GM12878 (cell line): ENCODE measurements around the gene CTNNBL1. TPM values are rescaled to one million over a fixed set of nuclear protein-coding genes. Genes with fewer than 3 reads are reported as not detected.

Experiments
- ATAC-seq: fragments of 200-7000 bp; cut with Tn5 transposase; 3 replicates; pipeline ENCODE4 v1.9.1; 2020; ENCODE audit warnings: mild to moderate bottlenecking, moderate library complexity
- BruUV-seq: library from RNA; stranded (reverse); fragments of 400-500 nt; replicated peaks from 2 replicates; lab custom pipeline; 2021; lab: Mats Ljungman, UMichigan
- CTCF ChIA-PET: fragments of 300-600 bp; sonication (Branson Sonifier 250); formaldehyde crosslinking; extraction: SDS; loops from one replicate; lab custom pipeline; 2021; ENCODE audit warnings: inconsistent platforms; lab: Yijun Ruan, JAX
- POLR2A ChIA-PET: fragments of 350-600 bp; formaldehyde crosslinking; extraction: SDS; loops from one replicate; lab custom pipeline; 2021; ENCODE audit warnings: inconsistent platforms; lab: Charles Lee
- RAD21 ChIA-PET: fragments of 300-600 bp; sonication (Branson Sonifier 250); formaldehyde crosslinking; loops from one replicate; lab custom pipeline; 2023; ENCODE audit warnings: antibody characterized with exemption; ENCODE audit not compliant: unreplicated experiment; lab: Charles Lee
- SMC1A ChIA-PET: fragments of 300-600 bp; sonication (Branson Sonifier 250); formaldehyde crosslinking; loops from one replicate; lab custom pipeline; 2023; ENCODE audit not compliant: unreplicated experiment, uncharacterized antibody; lab: Charles Lee
- DNase-seq: peaks from one replicate; pipeline ENCODE4 v3.0.0-alpha.2; 2011; ENCODE audit warnings: low read depth, low spot score
- FAIRE-seq: peaks from 3 replicates; lab custom pipeline; 2011; peaks lifted over from hg19 to GRCh38; lab: Jason Lieb, UNC
- H2AFZ ChIP-seq: 2 replicates; pipeline ENCODE4 v1.6.0; 2011; ENCODE audit warnings: low read depth, low read length, control low read depth; ENCODE audit not compliant: control insufficient read depth
- H3K27ac ChIP-seq: 2 replicates; pipeline ENCODE4 v1.5.1; 2011; ENCODE audit warnings: control low read depth; ENCODE audit not compliant: control insufficient read depth, insufficient read depth
- H3K27me3 ChIP-seq, 2 experiments: replicated peaks in 1 of 2; 2 replicates each; pipeline versions ENCODE4 v1.6.0 to v1.6.1; 2011; ENCODE audit warnings: low read length in 1 of 2; ENCODE audit not compliant: control insufficient read depth in 2 of 2, insufficient read depth in 2 of 2
- H3K36me3 ChIP-seq, 2 experiments: 2 replicates each; pipeline ENCODE4 v1.5.1; 2011; ENCODE audit warnings: low read length in 1 of 2; ENCODE audit not compliant: control insufficient read depth in 2 of 2, insufficient read depth in 2 of 2
- H3K4me1 ChIP-seq: 2 replicates; pipeline ENCODE4 v1.6.1; 2011; ENCODE audit warnings: mild to moderate bottlenecking, low read length, moderate library complexity, mixed read lengths; ENCODE audit not compliant: control insufficient read depth, insufficient read depth
- H3K4me2 ChIP-seq: 2 replicates; pipeline ENCODE4 v1.6.0; 2011; ENCODE audit warnings: control low read depth; ENCODE audit not compliant: control insufficient read depth, insufficient read depth
- H3K4me3 ChIP-seq: fragments of 200-600 bp; sonication (generic); 2 replicates; pipeline ENCODE4 v1.5.1; 2016
- H3K79me2 ChIP-seq: 2 replicates; pipeline ENCODE4 v1.6.0; 2011; ENCODE audit warnings: low read length; ENCODE audit not compliant: control insufficient read depth, insufficient read depth
- H3K9ac ChIP-seq: 2 replicates; pipeline ENCODE4 v1.8.0; 2011; ENCODE audit warnings: low read length, control low read depth, mixed read lengths; ENCODE audit not compliant: control insufficient read depth, insufficient read depth
- H3K9me3 ChIP-seq: replicated peaks from 3 replicates; pipeline ENCODE4 v1.5.1; 2011; ENCODE audit warnings: mild to moderate bottlenecking, low read length; ENCODE audit not compliant: control insufficient read depth, insufficient read depth
- H4K20me1 ChIP-seq: 2 replicates; pipeline ENCODE4 v1.6.0; 2011; ENCODE audit not compliant: control insufficient read depth, insufficient read depth
- BACH1 ChIP-seq: fragments of 450-650 bp; IDR thresholded peaks from 2 replicates; pipeline ENCODE4 v1.6.1; 2017; ENCODE audit warnings: mild to moderate bottlenecking, borderline replicate concordance
- CREM ChIP-seq: IDR thresholded peaks from 2 replicates; pipeline ENCODE4 v1.6.1; 2014; ENCODE audit warnings: antibody characterized with exemption, low read depth
- DPF2 ChIP-seq: fragments of 450-650 bp; IDR thresholded peaks from 2 replicates; pipeline ENCODE4 v1.6.1; 2017; ENCODE audit warnings: mild to moderate bottlenecking
- KLF5 ChIP-seq: fragments of 450-650 bp; IDR thresholded peaks from 2 replicates; pipeline ENCODE4 v1.6.1; 2014; ENCODE audit warnings: mild to moderate bottlenecking; ENCODE audit not compliant: partially characterized antibody
- NFIC ChIP-seq: IDR thresholded peaks from 2 replicates; pipeline ENCODE4 v1.6.1; 2012; ENCODE audit warnings: low read depth, mild to moderate bottlenecking, inconsistent platforms, low read length, moderate library complexity
- NFXL1 ChIP-seq: fragments of 450-650 bp; IDR thresholded peaks from 2 replicates; pipeline ENCODE4 v1.6.1; 2017; ENCODE audit warnings: antibody characterized with exemption, mild to moderate bottlenecking, borderline replicate concordance
- PAX8 ChIP-seq: fragments of 450-650 bp; IDR thresholded peaks from 2 replicates; pipeline ENCODE4 v1.6.1; 2017; ENCODE audit warnings: mild to moderate bottlenecking, moderate library complexity
- RAD21 ChIP-seq: IDR thresholded peaks from 2 replicates; pipeline ENCODE4 v1.6.1; 2011; ENCODE audit warnings: mild to moderate bottlenecking, low read depth, low read length, moderate library complexity; ENCODE audit not compliant: insufficient read depth
- RB1 ChIP-seq: fragments of 450-650 bp; formaldehyde crosslinking; IDR thresholded peaks from 2 replicates; pipeline ENCODE4 v1.6.1; 2017; ENCODE audit warnings: mild to moderate bottlenecking, borderline replicate concordance
- RELB ChIP-seq: fragments of 450-650 bp; IDR thresholded peaks from 2 replicates; pipeline ENCODE4 v1.6.1; 2017; ENCODE audit warnings: low read depth, mild to moderate bottlenecking, moderate library complexity
- SIN3A ChIP-seq: IDR thresholded peaks from 2 replicates; pipeline ENCODE4 v1.6.1; 2012; ENCODE audit warnings: low read depth, low read length, improper control_type of control experiment
- SP1 ChIP-seq: IDR thresholded peaks from one replicate; pipeline ENCODE4 v1.6.1; 2011; ENCODE audit warnings: low read depth, low read length
- STAT3 ChIP-seq: IDR thresholded peaks from 2 replicates; pipeline ENCODE4 v1.6.1; 2011; ENCODE audit warnings: low read depth, low read length, improper control_type of control experiment
- TAF1 ChIP-seq: IDR thresholded peaks from 2 replicates; pipeline ENCODE4 v1.6.1; 2011; ENCODE audit warnings: mild to moderate bottlenecking, low read depth, low read length, borderline replicate concordance
- ZNF207 ChIP-seq: fragments of 450-650 bp; IDR thresholded peaks from 2 replicates; pipeline ENCODE4 v1.6.1; 2014; ENCODE audit warnings: antibody characterized with exemption, mild to moderate bottlenecking, borderline replicate concordance
- ZZZ3 ChIP-seq: IDR thresholded peaks from 2 replicates; pipeline ENCODE4 v1.6.1; 2011; ENCODE audit warnings: low read depth; ENCODE audit not compliant: control insufficient read depth, insufficient read length
- WGBS: methylation state at CpG from one replicate; pipeline ENCODE4 v1.1.6; 2016; ENCODE audit warnings: low lambda C conversion rate; ENCODE audit not compliant: insufficient replicate concordance, insufficient coverage; ENCODE audit errors: missing lambda C conversion rate; 5-methylcytosine and 5-hydroxymethylcytosine counted together
- in situ Hi-C: fragments of 300-500 bp; cut with MboI; formaldehyde crosslinking; loops from 9 replicates; pipeline ENCODE4 v1.14.3; 2018; ENCODE audit warnings: mixed read lengths
- intact Hi-C: fragments of 100-400 bp; cut with micrococcal nuclease; formaldehyde crosslinking; loops from one replicate; pipeline ENCODE4 v1.14.2; 2022; ENCODE audit not compliant: unreplicated experiment
- polyA plus RNA-seq, 11 experiments: library from polyadenylated mRNA; depleted of rRNA in 4 of 11; unstranded in 6 of 11; stranded (reverse) in 5 of 11; fragments of >200 nt; fragmentation: Nextera tagmentation in 4 of 11; fragmentation: Illumina TruSeq in 1 of 11; extraction: Ambion mirVana in 4 of 11; extraction: Trizol in 1 of 11; gene quantifications; 1 replicate in 1 of 11; 2 replicates in 10 of 11; pipeline versions ENCODE4 v1.2.1 to v1.2.3, GENCODE V29; 2011 to 2016; ENCODE audit warnings: inconsistent platforms in 2 of 11, missing spikeins in 2 of 11, low read depth in 1 of 11
- total RNA-seq, 4 experiments: library from RNA; depleted of rRNA in 3 of 4; stranded (reverse); fragments of >200 nt in 3 of 4; fragmentation: Illumina TruSeq in 1 of 4; extraction: Trizol in 1 of 4; gene quantifications; 2 replicates each; pipeline versions ENCODE4 v1.2.1 to v1.2.3, GENCODE V29; 2013 to 2021

Gene CTNNBL1
- total and polyA plus RNA-seq, 10 of the 15 experiments (the other 5 are each of a cell fraction or from before 2014, with no cell fraction given): 43.1 to 102 (median 67.8) TPM

- FAIRE-seq (no peak), DNase-seq (no peak), ATAC-seq (no peak)
- Histone ChIP-seq H3K9me3 (no peaks in the 10 kb centered on the region), H3K9ac (no peak overlapping the region), H3K4me3 (no peak overlapping the region), H3K36me3 (no peaks in the 10 kb centered on the region), H2AFZ (no peak overlapping the region), H4K20me1 (no peaks in the 10 kb centered on the region), H3K27ac (no peak overlapping the region), H3K4me2 (no peak overlapping the region), H3K4me1 (no peaks in the 10 kb centered on the region), H3K79me2 (no peaks in the 10 kb centered on the region), H3K27me3 (peaks cover 0 to 3% of the 10 kb centered on the region in 2 experiments; a peak in 1 of 4 replicates)
- BruUV-seq: no TSS peak
- in situ Hi-C loops (no loop called here), intact Hi-C loops (no loop called here)
- TF ChIP-seq RELB (no peak), NFIC (no peak), ZNF207 (no peak), SP1 (no peak), ZZZ3 (no peak), BACH1 (no peak), NFXL1 (no peak), CREM (no peak), STAT3 (no peak), RB1 (no peak), RAD21 (no peak), TAF1 (no peak), DPF2 (no peak), PAX8 (no peak), SIN3A (no peak), KLF5 (no peak)
- ChIA-PET SMC1A (no interaction called here), RAD21 (no interaction called here), POLR2A (no interaction called here), CTCF (no interaction called here)
- 100% methylated on average over 1 of the region's 1 CpG for WGBS
Measured at GRCh38 chr20:37673444-37673843, 20.4 kb upstream of the CTNNBL1 start.
